GM19438 (cell line): Measurements from ENCODE around the gene BACH1.

Experiments used
- ATAC-seq: cut with Tn5 transposase; IDR thresholded peaks from one replicate; pipeline ENCODE4 v1.9.1; 2021; ENCODE audit warnings: low read depth; ENCODE audit not compliant: unreplicated experiment

Gene BACH1

GRCh38 chr21:29312981-29313380, 14.3 kb downstream of the BACH1 start:
- ATAC-seq: no peak

GRCh38 chr21:29313662-29314408, 15.1 kb downstream of the BACH1 start:
- no peak for ATAC-seq

- no peak for ATAC-seq
These were observed 16.5 kb downstream of the BACH1 start for GRCh38 chr21:29315131-29315749.

- ATAC-seq: no peak
These were observed 17.5 kb downstream of the BACH1 start for GRCh38 chr21:29316029-29316742.

- ATAC-seq: no peak
These were observed 18.1 kb downstream of the BACH1 start for GRCh38 chr21:29316806-29317205.

GRCh38 chr21:29318354-29318753, 19.6 kb downstream of the BACH1 start:
- ATAC-seq: no peak

GRCh38 chr21:29320031-29320430, 21.3 kb downstream of the BACH1 start:
- ATAC-seq: no peak

GRCh38 chr21:29321217-29321616, 22.5 kb downstream of the BACH1 start:
- no peak for ATAC-seq

- ATAC-seq: no peak
These were observed 23.5 kb downstream of the BACH1 start for GRCh38 chr21:29321932-29322928.

- ATAC-seq: no peak
These were observed 24.5 kb downstream of the BACH1 start for GRCh38 chr21:29323189-29323588.

- no peak for ATAC-seq
These were observed 28.3 kb downstream of the BACH1 start for GRCh38 chr21:29326914-29327554.

GRCh38 chr21:29329406-29329805, 30.7 kb downstream of the BACH1 start:
- no peak for ATAC-seq

GRCh38 chr21:29330797-29331196, 32.1 kb downstream of the BACH1 start:
- no peak for ATAC-seq

- no peak for ATAC-seq
These were observed 34.0 kb downstream of the BACH1 start for GRCh38 chr21:29332461-29333362.

- ATAC-seq: no peak
These were observed 34.7 kb downstream of the BACH1 start for GRCh38 chr21:29333406-29333805.

GRCh38 chr21:29334717-29335428, 36.2 kb downstream of the BACH1 start:
- ATAC-seq: no peak

GRCh38 chr21:29335720-29336119, 37.0 kb downstream of the BACH1 start:
- ATAC-seq: no peak

- no peak for ATAC-seq
These were observed 39.5 kb downstream of the BACH1 start for GRCh38 chr21:29338256-29338655.
